ENCODE results near the gene ITM2C.

ITM2C gene

GRCh38 chr2:230909841-230910545 is 45.3 kb downstream of the ITM2C start:
- H3K36me3 ChIP-seq (ENCODE audit: control insufficient read depth, insufficient read depth, low read length) = no peaks in the 10 kb centered on the region
- no peak overlapping the region for H3K4me3 ChIP-seq (ENCODE audit: extremely low read depth, insufficient read depth, low read length, poor library complexity, severe bottlenecking)
- 84 to 90% methylated on average over 17 to 18 of the region's 18 CpGs for WGBS, 2 experiments (ENCODE audit: insufficient coverage in 2 of 2)
- no peak overlapping the region for H3K27ac ChIP-seq (ENCODE audit: low read depth, low read length, severe bottlenecking)
- peaks cover 25% of the 10 kb centered on the region for H3K4me1 ChIP-seq (ENCODE audit: control insufficient read depth, insufficient read depth, low read length, poor library complexity, severe bottlenecking)
- H3K9me3 ChIP-seq (ENCODE audit: control insufficient read depth, low read length) = no peaks in the 10 kb centered on the region

GRCh38 chr2:230910546-230911177 is 45.9 kb downstream of the ITM2C start:
- H3K4me1 ChIP-seq (ENCODE audit: control insufficient read depth, insufficient read depth, low read length, poor library complexity, severe bottlenecking) = peaks cover 19% of the 10 kb centered on the region
- WGBS, 2 experiments (ENCODE audit: insufficient coverage in 2 of 2) = 92 to 94% methylated on average over 12 to 13 of the region's 13 CpGs
- H3K27ac ChIP-seq (ENCODE audit: low read depth, low read length, severe bottlenecking) = no peak overlapping the region
- no peaks in the 10 kb centered on the region for H3K36me3 ChIP-seq (ENCODE audit: control insufficient read depth, insufficient read depth, low read length)
- no peaks in the 10 kb centered on the region for H3K9me3 ChIP-seq (ENCODE audit: control insufficient read depth, low read length)
- H3K4me3 ChIP-seq (ENCODE audit: extremely low read depth, insufficient read depth, low read length, poor library complexity, severe bottlenecking) = no peak overlapping the region

- H3K4me1 ChIP-seq (ENCODE audit: control insufficient read depth, insufficient read depth, low read length, poor library complexity, severe bottlenecking) = peaks cover 12% of the 10 kb centered on the region
- H3K36me3 ChIP-seq (ENCODE audit: control insufficient read depth, insufficient read depth, low read length) = no peaks in the 10 kb centered on the region
- H3K9me3 ChIP-seq (ENCODE audit: control insufficient read depth, low read length) = no peaks in the 10 kb centered on the region
- H3K4me3 ChIP-seq (ENCODE audit: extremely low read depth, insufficient read depth, low read length, poor library complexity, severe bottlenecking) = no peak overlapping the region
- no peak overlapping the region for H3K27ac ChIP-seq (ENCODE audit: low read depth, low read length, severe bottlenecking)
- 84% methylated on average over 4 of the region's 5 CpGs for WGBS, 2 experiments (ENCODE audit: insufficient coverage in 2 of 2)
Measured at GRCh38 chr2:230912046-230912445, 47.3 kb downstream of the ITM2C start.

GRCh38 chr2:230912724-230913123 is 48.0 kb downstream of the ITM2C start:
- Histone ChIP-seq H3K27ac (ENCODE audit: low read depth, low read length, severe bottlenecking) (no peak overlapping the region), H3K4me3 (ENCODE audit: extremely low read depth, insufficient read depth, low read length, poor library complexity, severe bottlenecking) (no peak overlapping the region), H3K9me3 (ENCODE audit: control insufficient read depth, low read length) (no peaks in the 10 kb centered on the region), H3K4me1 (ENCODE audit: control insufficient read depth, insufficient read depth, low read length, poor library complexity, severe bottlenecking) (peaks cover 12% of the 10 kb centered on the region), H3K36me3 (ENCODE audit: control insufficient read depth, insufficient read depth, low read length) (no peaks in the 10 kb centered on the region)
- WGBS, 2 experiments (ENCODE audit: insufficient coverage in 2 of 2) = 81 to 100% methylated on average over 3 of the region's 5 CpGs

GRCh38 chr2:230913406-230914143 is 48.8 kb downstream of the ITM2C start:
- Histone ChIP-seq H3K9me3 (ENCODE audit: control insufficient read depth, low read length) (no peaks in the 10 kb centered on the region), H3K4me1 (ENCODE audit: control insufficient read depth, insufficient read depth, low read length, poor library complexity, severe bottlenecking) (peaks cover 7% of the 10 kb centered on the region), H3K36me3 (ENCODE audit: control insufficient read depth, insufficient read depth, low read length) (no peaks in the 10 kb centered on the region), H3K4me3 (ENCODE audit: extremely low read depth, insufficient read depth, low read length, poor library complexity, severe bottlenecking) (no peak overlapping the region), H3K27ac (ENCODE audit: low read depth, low read length, severe bottlenecking) (no peak overlapping the region)
- WGBS, 2 experiments (ENCODE audit: insufficient coverage in 2 of 2) = 80 to 83% methylated on average over 4 of the region's 5 CpGs

GRCh38 chr2:230914886-230915285 is 50.1 kb downstream of the ITM2C start:
- no peaks in the 10 kb centered on the region for H3K36me3 ChIP-seq (ENCODE audit: control insufficient read depth, insufficient read depth, low read length)
- H3K4me3 ChIP-seq (ENCODE audit: extremely low read depth, insufficient read depth, low read length, poor library complexity, severe bottlenecking) = no peak overlapping the region
- WGBS, 2 experiments (ENCODE audit: insufficient coverage in 2 of 2) = 93 to 100% methylated on average over 3 of the region's 3 CpGs
- H3K9me3 ChIP-seq (ENCODE audit: control insufficient read depth, low read length) = no peaks in the 10 kb centered on the region
- no peak overlapping the region for H3K27ac ChIP-seq (ENCODE audit: low read depth, low read length, severe bottlenecking)
- no peaks in the 10 kb centered on the region for H3K4me1 ChIP-seq (ENCODE audit: control insufficient read depth, insufficient read depth, low read length, poor library complexity, severe bottlenecking)

GRCh38 chr2:230915319-230915718 is 50.6 kb downstream of the ITM2C start:
- H3K9me3 ChIP-seq (ENCODE audit: control insufficient read depth, low read length) = no peaks in the 10 kb centered on the region
- H3K27ac ChIP-seq (ENCODE audit: low read depth, low read length, severe bottlenecking) = no peak overlapping the region
- H3K36me3 ChIP-seq (ENCODE audit: control insufficient read depth, insufficient read depth, low read length) = no peaks in the 10 kb centered on the region
- 64 to 79% methylated on average over 4 of the region's 6 CpGs for WGBS, 2 experiments (ENCODE audit: insufficient coverage in 2 of 2)
- no peaks in the 10 kb centered on the region for H3K4me1 ChIP-seq (ENCODE audit: control insufficient read depth, insufficient read depth, low read length, poor library complexity, severe bottlenecking)
- H3K4me3 ChIP-seq (ENCODE audit: extremely low read depth, insufficient read depth, low read length, poor library complexity, severe bottlenecking) = no peak overlapping the region

- 91 to 100% methylated on average over 3 to 4 of the region's 7 CpGs for WGBS, 2 experiments (ENCODE audit: insufficient coverage in 2 of 2)
- no peaks in the 10 kb centered on the region for H3K4me1 ChIP-seq (ENCODE audit: control insufficient read depth, insufficient read depth, low read length, poor library complexity, severe bottlenecking)
- H3K4me3 ChIP-seq (ENCODE audit: extremely low read depth, insufficient read depth, low read length, poor library complexity, severe bottlenecking) = no peak overlapping the region
- no peaks in the 10 kb centered on the region for H3K36me3 ChIP-seq (ENCODE audit: control insufficient read depth, insufficient read depth, low read length)
- H3K27ac ChIP-seq (ENCODE audit: low read depth, low read length, severe bottlenecking) = no peak overlapping the region
- no peaks in the 10 kb centered on the region for H3K9me3 ChIP-seq (ENCODE audit: control insufficient read depth, low read length)
Measured at GRCh38 chr2:230916218-230916617, 51.5 kb downstream of the ITM2C start.

- Histone ChIP-seq H3K4me1 (ENCODE audit: control insufficient read depth, insufficient read depth, low read length, poor library complexity, severe bottlenecking) (peaks cover 6% of the 10 kb centered on the region), H3K36me3 (ENCODE audit: control insufficient read depth, insufficient read depth, low read length) (no peaks in the 10 kb centered on the region), H3K9me3 (ENCODE audit: control insufficient read depth, low read length) (no peaks in the 10 kb centered on the region), H3K4me3 (ENCODE audit: extremely low read depth, insufficient read depth, low read length, poor library complexity, severe bottlenecking) (no peak overlapping the region), H3K27ac (ENCODE audit: low read depth, low read length, severe bottlenecking) (no peak overlapping the region)
- WGBS, 2 experiments (ENCODE audit: insufficient coverage in 2 of 2) = no CpG with 5 or more reads among the region's 2 CpGs
Measured at GRCh38 chr2:230919240-230919639, 54.5 kb downstream of the ITM2C start.

GRCh38 chr2:230919681-230920080 is 54.9 kb downstream of the ITM2C start:
- no CpG with 5 or more reads among the region's 2 CpGs for WGBS, 2 experiments (ENCODE audit: insufficient coverage in 2 of 2)

More at GRCh38 chr2:230919681-230920080, 54.9 kb downstream of the ITM2C start:
- no peaks in the 10 kb centered on the region for H3K36me3 ChIP-seq (ENCODE audit: control insufficient read depth, insufficient read depth, low read length)
- H3K27ac ChIP-seq (ENCODE audit: low read depth, low read length, severe bottlenecking) = no peak overlapping the region
- H3K4me1 ChIP-seq (ENCODE audit: control insufficient read depth, insufficient read depth, low read length, poor library complexity, severe bottlenecking) = peaks cover 6% of the 10 kb centered on the region
- H3K9me3 ChIP-seq (ENCODE audit: control insufficient read depth, low read length) = no peaks in the 10 kb centered on the region
- H3K4me3 ChIP-seq (ENCODE audit: extremely low read depth, insufficient read depth, low read length, poor library complexity, severe bottlenecking) = no peak overlapping the region

All from mesodermal cell (in vitro differentiated cells).